ENCODE results near the gene ARHGAP10. TPM values are rescaled to one million over a fixed set of nuclear protein-coding genes. Genes with fewer than 3 reads are reported as not detected.

The ARHGAP10 gene
- total RNA-seq, 1 donor from 2014 or later, result 28.0 TPM

- H4K20me1 ChIP-seq (ENCODE audit: insufficient read depth, low read length), result no peaks in the 10 kb centered on the region
- H3K79me2 ChIP-seq (ENCODE audit: insufficient read depth, low read length), result no peaks in the 10 kb centered on the region
- H3K36me3 ChIP-seq (ENCODE audit: insufficient read depth, low read length), result no peaks in the 10 kb centered on the region
- no peaks in the 10 kb centered on the region for H3K27me3 ChIP-seq (ENCODE audit: insufficient read depth, low read length)
- H3K27ac Mint-ChIP-seq (ENCODE audit: unreplicated experiment), result no peak overlapping the region
- H3K9me3 ChIP-seq (ENCODE audit: insufficient read depth, low read depth, low read length), result no peaks in the 10 kb centered on the region
- no peak for FAIRE-seq
- no peak for DNase-seq (ENCODE audit: low read depth)
- peaks cover 12% of the 10 kb centered on the region for H3K4me1 Mint-ChIP-seq (ENCODE audit: low read depth, unreplicated experiment)
- TF ChIP-seq EZH2 (IDR thresholded peaks at IDR 0.05; ENCODE audit: insufficient read depth, low read length), result no peak
- TF ChIP-seq, protein P1, sequence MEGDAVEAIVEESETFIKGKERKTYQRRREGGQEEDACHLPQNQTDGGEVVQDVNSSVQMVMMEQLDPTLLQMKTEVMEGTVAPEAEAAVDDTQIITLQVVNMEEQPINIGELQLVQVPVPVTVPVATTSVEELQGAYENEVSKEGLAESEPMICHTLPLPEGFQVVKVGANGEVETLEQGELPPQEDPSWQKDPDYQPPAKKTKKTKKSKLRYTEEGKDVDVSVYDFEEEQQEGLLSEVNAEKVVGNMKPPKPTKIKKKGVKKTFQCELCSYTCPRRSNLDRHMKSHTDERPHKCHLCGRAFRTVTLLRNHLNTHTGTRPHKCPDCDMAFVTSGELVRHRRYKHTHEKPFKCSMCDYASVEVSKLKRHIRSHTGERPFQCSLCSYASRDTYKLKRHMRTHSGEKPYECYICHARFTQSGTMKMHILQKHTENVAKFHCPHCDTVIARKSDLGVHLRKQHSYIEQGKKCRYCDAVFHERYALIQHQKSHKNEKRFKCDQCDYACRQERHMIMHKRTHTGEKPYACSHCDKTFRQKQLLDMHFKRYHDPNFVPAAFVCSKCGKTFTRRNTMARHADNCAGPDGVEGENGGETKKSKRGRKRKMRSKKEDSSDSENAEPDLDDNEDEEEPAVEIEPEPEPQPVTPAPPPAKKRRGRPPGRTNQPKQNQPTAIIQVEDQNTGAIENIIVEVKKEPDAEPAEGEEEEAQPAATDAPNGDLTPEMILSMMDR (IDR thresholded peaks at IDR 0.05; ENCODE audit: insufficient read depth, low read depth, low read length), result no peak
- H3K4me3 ChIP-seq (ENCODE audit: insufficient read depth, low read depth, low read length), result no peak overlapping the region
- H3K4me3 Mint-ChIP-seq (ENCODE audit: unreplicated experiment), result no peak overlapping the region
- no peaks in the 10 kb centered on the region for H3K27me3 Mint-ChIP-seq (ENCODE audit: low read depth, unreplicated experiment)
- H3K9me3 Mint-ChIP-seq (ENCODE audit: unreplicated experiment), result no peaks in the 10 kb centered on the region
- no peak overlapping the region for H3K27ac ChIP-seq (ENCODE audit: low read depth, low read length)
- H2AFZ ChIP-seq (ENCODE audit: low read depth, low read length), result no peak overlapping the region
- H3K4me2 ChIP-seq (ENCODE audit: low read length), result no peak overlapping the region
- no peaks in the 10 kb centered on the region for H3K4me1 ChIP-seq (ENCODE audit: insufficient read depth, low read length)
- H3K9ac ChIP-seq (ENCODE audit: low read length), result no peak overlapping the region
- no peaks in the 10 kb centered on the region for H3K36me3 Mint-ChIP-seq (ENCODE audit: low read depth, unreplicated experiment)
Measured at GRCh38 chr4:148094149-148094548, 362.3 kb downstream of the ARHGAP10 start.

DNA sequence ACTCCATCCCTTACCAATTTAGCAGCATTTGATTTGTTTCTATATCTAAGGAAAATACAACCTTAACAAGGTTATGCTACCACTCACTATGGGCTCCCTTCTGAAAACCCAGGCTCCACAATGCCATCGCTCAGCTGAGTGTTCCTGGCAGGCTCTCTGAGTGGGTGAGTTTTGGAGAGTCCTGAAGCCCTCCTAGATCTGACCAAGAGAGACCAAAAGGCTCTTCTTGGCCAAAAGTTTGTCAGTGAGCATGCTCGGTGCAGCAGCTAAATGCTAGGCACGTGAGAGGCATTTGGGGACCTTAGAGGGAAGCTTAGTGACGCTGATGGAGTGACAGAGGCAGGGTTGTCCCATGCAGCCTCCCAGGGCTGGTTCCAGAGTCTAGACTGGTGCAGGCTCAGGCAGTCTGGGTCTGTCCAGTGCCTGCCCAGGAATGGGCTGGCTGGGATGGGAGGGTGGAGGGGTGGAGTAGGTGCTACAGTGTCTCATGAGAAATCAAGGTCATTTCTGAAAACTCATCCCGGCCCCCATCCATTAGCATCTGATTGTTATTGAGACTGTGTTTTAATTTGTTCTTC, 363.5 kb downstream of the ARHGAP10 start:
- H2AFZ ChIP-seq (ENCODE audit: low read depth, low read length), result no peak overlapping the region
- Mint-ChIP-seq H3K9me3 (ENCODE audit: unreplicated experiment) (no peaks in the 10 kb centered on the region), H3K27me3 (ENCODE audit: low read depth, unreplicated experiment) (no peaks in the 10 kb centered on the region), H3K4me1 (ENCODE audit: low read depth, unreplicated experiment) (peaks cover 12% of the 10 kb centered on the region), H3K36me3 (ENCODE audit: low read depth, unreplicated experiment) (no peaks in the 10 kb centered on the region), H3K4me3 (ENCODE audit: unreplicated experiment) (no peak overlapping the region), H3K27ac (ENCODE audit: unreplicated experiment) (no peak overlapping the region)
- H3K9ac ChIP-seq (ENCODE audit: low read length), result no peak overlapping the region
- H3K4me3 ChIP-seq (ENCODE audit: insufficient read depth, low read depth, low read length), result no peak overlapping the region
- H3K79me2 ChIP-seq (ENCODE audit: insufficient read depth, low read length), result no peaks in the 10 kb centered on the region
- H4K20me1 ChIP-seq (ENCODE audit: insufficient read depth, low read length), result no peaks in the 10 kb centered on the region
- DNase-seq (ENCODE audit: low read depth) (no peak), FAIRE-seq (no peak)
- H3K4me1 ChIP-seq (ENCODE audit: insufficient read depth, low read length), result no peaks in the 10 kb centered on the region
- no peak for TF ChIP-seq EZH2 (IDR thresholded peaks at IDR 0.05; ENCODE audit: insufficient read depth, low read length)
- TF ChIP-seq, protein P1 (IDR thresholded peaks at IDR 0.05; ENCODE audit: insufficient read depth, low read depth, low read length), result no peak
- H3K36me3 ChIP-seq (ENCODE audit: insufficient read depth, low read length), result no peaks in the 10 kb centered on the region
- H3K4me2 ChIP-seq (ENCODE audit: low read length), result no peak overlapping the region
- H3K27me3 ChIP-seq (ENCODE audit: insufficient read depth, low read length), result no peaks in the 10 kb centered on the region
- no peaks in the 10 kb centered on the region for H3K9me3 ChIP-seq (ENCODE audit: insufficient read depth, low read depth, low read length)
- no peak overlapping the region for H3K27ac ChIP-seq (ENCODE audit: low read depth, low read length)

DNA sequence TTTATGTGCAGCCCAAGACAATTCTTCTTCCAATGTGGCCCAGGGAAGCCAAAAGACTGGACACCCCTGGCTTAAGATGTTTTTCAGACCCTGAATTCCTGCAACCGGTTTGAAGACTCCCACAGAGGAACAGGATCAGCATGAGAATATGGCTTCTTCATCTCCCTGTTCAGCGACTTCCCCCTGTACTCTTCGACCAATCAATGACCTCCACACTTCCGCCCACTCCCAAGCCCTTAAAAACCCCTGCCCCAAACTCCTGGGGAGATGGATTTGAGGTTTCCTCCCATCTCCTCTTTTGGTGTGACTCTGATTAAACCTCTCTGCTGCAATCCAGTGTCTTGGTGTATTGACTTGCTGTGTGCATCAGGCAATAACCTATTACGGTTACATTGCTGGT, 365.9 kb downstream of the ARHGAP10 start:
- H3K27ac Mint-ChIP-seq (ENCODE audit: unreplicated experiment), result no peak overlapping the region
- Histone ChIP-seq H3K4me3 (ENCODE audit: insufficient read depth, low read depth, low read length) (no peak overlapping the region), H3K4me1 (ENCODE audit: insufficient read depth, low read length) (no peaks in the 10 kb centered on the region), H3K27me3 (ENCODE audit: insufficient read depth, low read length) (peaks cover 2% of the 10 kb centered on the region), H3K36me3 (ENCODE audit: insufficient read depth, low read length) (no peaks in the 10 kb centered on the region), H3K4me2 (ENCODE audit: low read length) (no peak overlapping the region), H3K9ac (ENCODE audit: low read length) (no peak overlapping the region), H4K20me1 (ENCODE audit: insufficient read depth, low read length) (no peaks in the 10 kb centered on the region), H3K9me3 (ENCODE audit: insufficient read depth, low read depth, low read length) (no peaks in the 10 kb centered on the region), H3K27ac (ENCODE audit: low read depth, low read length) (no peak overlapping the region), H2AFZ (ENCODE audit: low read depth, low read length) (no peak overlapping the region), H3K79me2 (ENCODE audit: insufficient read depth, low read length) (no peaks in the 10 kb centered on the region)
- H3K4me1 Mint-ChIP-seq (ENCODE audit: low read depth, unreplicated experiment), result no peaks in the 10 kb centered on the region
- no peak overlapping the region for H3K4me3 Mint-ChIP-seq (ENCODE audit: unreplicated experiment)
- H3K9me3 Mint-ChIP-seq (ENCODE audit: unreplicated experiment), result peaks cover 4% of the 10 kb centered on the region
- no peak for FAIRE-seq
- TF ChIP-seq EZH2 (IDR thresholded peaks at IDR 0.05; ENCODE audit: insufficient read depth, low read length), result no peak
- TF ChIP-seq, protein P1 (IDR thresholded peaks at IDR 0.05; ENCODE audit: insufficient read depth, low read depth, low read length), result no peak
- no peaks in the 10 kb centered on the region for H3K36me3 Mint-ChIP-seq (ENCODE audit: low read depth, unreplicated experiment)
- no peak for DNase-seq (ENCODE audit: low read depth)
- peaks cover 6% of the 10 kb centered on the region for H3K27me3 Mint-ChIP-seq (ENCODE audit: low read depth, unreplicated experiment)

Data from astrocyte (in vitro differentiated cells and primary cell).